GM21717 (cell line): ENCODE data around the gene DNAH9.
"Not testable (repeated sequence)": the region's sequence is repeated elsewhere in the genome, so short reads cannot be mapped to it uniquely, and the experiment has no call there.

Experiments
- ATAC-seq: cut with Tn5 transposase; IDR thresholded peaks from one replicate; pipeline ENCODE4 v1.9.1; 2021; ENCODE audit warnings: mild to moderate bottlenecking, moderate library complexity; ENCODE audit not compliant: unreplicated experiment

Gene DNAH9

GRCh38 chr17:11900041-11900476 lies 301.8 kb downstream of the DNAH9 start:
- no peak for ATAC-seq

GRCh38 chr17:11900655-11901054 lies 302.4 kb downstream of the DNAH9 start:
- ATAC-seq: no peak

- no peak for ATAC-seq
These were observed 303.7 kb downstream of the DNAH9 start for GRCh38 chr17:11901931-11902330.

GRCh38 chr17:11908711-11909146 lies 310.5 kb downstream of the DNAH9 start:
- ATAC-seq: no peak

- no peak for ATAC-seq
These were observed 311.1 kb downstream of the DNAH9 start for GRCh38 chr17:11909348-11909747.

- ATAC-seq: no peak
These were observed 317.8 kb downstream of the DNAH9 start for GRCh38 chr17:11916091-11916490.

GRCh38 chr17:11917415-11917814 lies 319.1 kb downstream of the DNAH9 start:
- ATAC-seq: no peak

GRCh38 chr17:11921296-11921695 lies 323.0 kb downstream of the DNAH9 start:
- no peak for ATAC-seq

- ATAC-seq: no peak
These were observed 324.4 kb downstream of the DNAH9 start for GRCh38 chr17:11922638-11923037.

- ATAC-seq: no peak
These were observed 325.8 kb downstream of the DNAH9 start for GRCh38 chr17:11924076-11924475.

- ATAC-seq: no peak
These were observed 327.2 kb downstream of the DNAH9 start for GRCh38 chr17:11925262-11926021.

GRCh38 chr17:11928436-11928835 lies 330.2 kb downstream of the DNAH9 start:
- ATAC-seq: no peak

- no peak for ATAC-seq
These were observed 334.1 kb downstream of the DNAH9 start for GRCh38 chr17:11932337-11932898.

GRCh38 chr17:11935734-11936406 lies 337.6 kb downstream of the DNAH9 start:
- ATAC-seq: no peak

GRCh38 chr17:11940904-11941303 lies 342.6 kb downstream of the DNAH9 start:
- ATAC-seq: no peak

- ATAC-seq: not testable (repeated sequence)
These were observed 344.8 kb downstream of the DNAH9 start for GRCh38 chr17:11943086-11943485.

GRCh38 chr17:11943759-11944347 lies 345.6 kb downstream of the DNAH9 start:
- no peak for ATAC-seq

GRCh38 chr17:11944587-11944986 lies 346.3 kb downstream of the DNAH9 start:
- no peak for ATAC-seq

GRCh38 chr17:11948789-11949188 lies 350.5 kb downstream of the DNAH9 start:
- ATAC-seq: no peak

- ATAC-seq: not testable (repeated sequence)
These were observed 351.3 kb downstream of the DNAH9 start for GRCh38 chr17:11949571-11949970.

GRCh38 chr17:11950771-11951519 lies 352.7 kb downstream of the DNAH9 start:
- ATAC-seq: no peak
